PFSK-1 (cell line): ENCODE data around the gene TAOK3.

Experiments
- POLR2AphosphoS5 ChIP-seq: IDR thresholded peaks from 2 replicates; pipeline ENCODE4 v1.6.1; 2012; ENCODE audit warnings: low read depth, mild to moderate bottlenecking, control low read depth, low read length, moderate library complexity
- SIN3A ChIP-seq: IDR thresholded peaks from 2 replicates; pipeline ENCODE4 v1.6.1; 2012; ENCODE audit warnings: mild to moderate bottlenecking, low read length, moderate library complexity, borderline replicate concordance; ENCODE audit not compliant: insufficient read depth

- TF ChIP-seq POLR2AphosphoS5: no peak
- no peak for TF ChIP-seq SIN3A
Observed at GRCh38 chr12:118127867-118128266, 244.8 kb downstream of the TAOK3 start.
